ENCODE measurements around the gene LNPK. TPM values are rescaled to one million over a fixed set of nuclear protein-coding genes. Genes with fewer than 3 reads are reported as not detected.
"Not testable (repeated sequence)": the region's sequence is repeated elsewhere in the genome, so short reads cannot be mapped to it uniquely, and the experiment has no call there.

LNPK gene
- total RNA-seq, 1 donor from 2014 or later = 30.3 TPM

DNA sequence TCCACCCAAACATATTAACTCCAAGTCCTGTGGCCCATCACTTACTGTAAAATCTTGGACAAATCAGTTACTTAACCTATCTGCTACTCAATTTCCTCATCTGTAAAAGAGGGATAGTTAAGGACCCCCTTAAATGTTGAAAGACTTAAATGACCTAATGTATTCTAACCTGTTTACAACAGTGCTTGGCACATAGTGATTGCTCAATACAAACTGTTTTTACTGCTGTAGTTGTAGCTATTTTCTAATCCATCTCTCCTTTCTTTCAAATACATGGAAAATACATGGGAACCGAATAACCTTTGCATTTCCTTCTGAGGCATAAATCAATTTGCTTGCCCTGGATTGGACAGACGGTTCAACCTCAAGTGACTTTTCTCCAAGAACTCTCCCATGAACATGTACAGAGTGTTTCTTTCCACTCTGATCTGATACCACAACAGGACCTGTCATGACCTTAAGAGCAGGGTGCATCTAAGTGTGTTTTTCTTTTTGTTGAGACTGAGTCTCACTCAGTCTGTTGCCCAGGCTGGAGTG, 2.7 kb downstream of the LNPK start:
- Mint-ChIP-seq H3K9me3 (ENCODE audit: low read depth) (no peaks in the 10 kb centered on the region), H3K27me3 (no peaks in the 10 kb centered on the region), H3K27ac (no peak overlapping the region), H3K36me3 (ENCODE audit: insufficient read depth) (no peaks in the 10 kb centered on the region), H3K4me1 (ENCODE audit: low read depth) (peaks cover 22% of the 10 kb centered on the region), H3K4me3 (ENCODE audit: low read depth) (no peak overlapping the region)
- no peak for DNase-seq (ENCODE audit: low spot score, unreplicated experiment)
- TF ChIP-seq, protein P1, sequence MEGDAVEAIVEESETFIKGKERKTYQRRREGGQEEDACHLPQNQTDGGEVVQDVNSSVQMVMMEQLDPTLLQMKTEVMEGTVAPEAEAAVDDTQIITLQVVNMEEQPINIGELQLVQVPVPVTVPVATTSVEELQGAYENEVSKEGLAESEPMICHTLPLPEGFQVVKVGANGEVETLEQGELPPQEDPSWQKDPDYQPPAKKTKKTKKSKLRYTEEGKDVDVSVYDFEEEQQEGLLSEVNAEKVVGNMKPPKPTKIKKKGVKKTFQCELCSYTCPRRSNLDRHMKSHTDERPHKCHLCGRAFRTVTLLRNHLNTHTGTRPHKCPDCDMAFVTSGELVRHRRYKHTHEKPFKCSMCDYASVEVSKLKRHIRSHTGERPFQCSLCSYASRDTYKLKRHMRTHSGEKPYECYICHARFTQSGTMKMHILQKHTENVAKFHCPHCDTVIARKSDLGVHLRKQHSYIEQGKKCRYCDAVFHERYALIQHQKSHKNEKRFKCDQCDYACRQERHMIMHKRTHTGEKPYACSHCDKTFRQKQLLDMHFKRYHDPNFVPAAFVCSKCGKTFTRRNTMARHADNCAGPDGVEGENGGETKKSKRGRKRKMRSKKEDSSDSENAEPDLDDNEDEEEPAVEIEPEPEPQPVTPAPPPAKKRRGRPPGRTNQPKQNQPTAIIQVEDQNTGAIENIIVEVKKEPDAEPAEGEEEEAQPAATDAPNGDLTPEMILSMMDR (IDR thresholded peaks at IDR 0.05; ENCODE audit: unreplicated experiment) = no peak

DNA sequence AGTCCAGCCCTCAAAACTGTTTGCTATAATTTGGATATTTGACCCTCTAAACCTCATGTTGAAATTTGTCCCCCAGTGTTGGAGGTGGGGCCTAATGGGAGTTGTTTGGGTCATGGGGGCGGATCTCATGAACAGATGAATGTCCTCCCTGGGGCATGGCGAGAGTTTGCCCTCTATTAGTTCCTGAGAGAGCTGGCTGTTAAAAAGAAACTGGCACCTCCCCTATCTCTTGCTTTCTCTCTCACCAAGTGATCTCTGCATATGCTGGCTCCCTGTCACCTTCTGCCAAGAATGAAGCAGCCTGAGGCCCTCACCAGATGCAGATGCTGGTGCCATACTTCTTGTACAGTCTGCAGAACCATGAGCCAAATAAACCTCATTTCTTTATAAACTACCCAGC, 12.0 kb downstream of the LNPK start:
- TF ChIP-seq, protein P1 (IDR thresholded peaks at IDR 0.05; ENCODE audit: unreplicated experiment) = no peak
- Mint-ChIP-seq H3K27ac (no peak overlapping the region), H3K9me3 (ENCODE audit: low read depth) (no peaks in the 10 kb centered on the region), H3K4me3 (ENCODE audit: low read depth) (no peak overlapping the region), H3K27me3 (no peaks in the 10 kb centered on the region), H3K4me1 (ENCODE audit: low read depth) (no peaks in the 10 kb centered on the region), H3K36me3 (ENCODE audit: insufficient read depth) (peaks cover 6% of the 10 kb centered on the region)
- no peak for DNase-seq (ENCODE audit: low spot score, unreplicated experiment)

DNA sequence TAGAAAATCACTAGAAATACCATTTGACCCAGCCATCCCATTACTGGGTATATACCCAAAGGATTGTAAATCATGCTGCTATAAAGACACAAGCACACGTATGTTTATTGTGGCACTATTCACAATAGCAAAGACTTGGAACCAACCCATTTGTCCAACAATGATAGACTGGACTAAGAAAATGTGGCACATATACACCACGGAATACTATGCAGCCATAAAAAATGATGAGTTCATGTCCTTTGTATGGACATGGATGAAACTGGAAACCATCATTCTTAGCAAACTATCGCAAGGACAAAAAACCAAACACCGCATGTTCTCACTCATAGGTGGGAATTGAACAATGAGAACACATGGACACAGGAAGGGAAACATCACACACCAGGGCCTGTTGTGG, 14.9 kb downstream of the LNPK start:
- H3K27me3 Mint-ChIP-seq; H3K4me3 Mint-ChIP-seq (ENCODE audit: low read depth): not testable (repeated sequence)

DNA sequence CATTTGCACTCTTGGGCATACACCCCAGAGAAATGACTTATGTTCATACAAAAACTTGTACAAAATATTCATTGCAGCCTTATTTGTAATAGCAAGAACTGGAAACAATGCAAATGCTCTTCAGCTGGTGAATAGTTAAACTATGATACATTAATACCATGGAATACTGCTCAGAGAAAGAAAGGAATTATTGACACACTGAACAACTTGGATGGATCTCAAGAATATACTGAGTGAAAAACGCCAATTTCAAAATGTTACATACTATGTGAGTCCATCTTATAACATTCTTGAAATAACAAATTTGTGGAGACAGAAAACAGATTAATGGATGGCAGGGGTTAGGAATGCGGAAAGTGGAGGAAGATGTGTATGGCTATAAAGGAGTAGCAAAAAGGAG, 17.2 kb downstream of the LNPK start:
- Mint-ChIP-seq H3K27ac (no peak overlapping the region), H3K9me3 (ENCODE audit: low read depth) (no peaks in the 10 kb centered on the region), H3K27me3 (no peaks in the 10 kb centered on the region), H3K36me3 (ENCODE audit: insufficient read depth) (peaks cover 8% of the 10 kb centered on the region), H3K4me1 (ENCODE audit: low read depth) (peaks cover 12% of the 10 kb centered on the region), H3K4me3 (ENCODE audit: low read depth) (no peak overlapping the region)
- no peak for DNase-seq (ENCODE audit: low spot score, unreplicated experiment)
- TF ChIP-seq, protein P1 (IDR thresholded peaks at IDR 0.05; ENCODE audit: unreplicated experiment) = no peak

More for the DNA sequence above, 14.9 kb downstream of the LNPK start:
- not testable (repeated sequence) for H3K9me3 Mint-ChIP-seq (ENCODE audit: low read depth); H3K4me1 Mint-ChIP-seq (ENCODE audit: low read depth); H3K36me3 Mint-ChIP-seq (ENCODE audit: insufficient read depth); H3K27ac Mint-ChIP-seq; DNase-seq (ENCODE audit: low spot score, unreplicated experiment)

DNA sequence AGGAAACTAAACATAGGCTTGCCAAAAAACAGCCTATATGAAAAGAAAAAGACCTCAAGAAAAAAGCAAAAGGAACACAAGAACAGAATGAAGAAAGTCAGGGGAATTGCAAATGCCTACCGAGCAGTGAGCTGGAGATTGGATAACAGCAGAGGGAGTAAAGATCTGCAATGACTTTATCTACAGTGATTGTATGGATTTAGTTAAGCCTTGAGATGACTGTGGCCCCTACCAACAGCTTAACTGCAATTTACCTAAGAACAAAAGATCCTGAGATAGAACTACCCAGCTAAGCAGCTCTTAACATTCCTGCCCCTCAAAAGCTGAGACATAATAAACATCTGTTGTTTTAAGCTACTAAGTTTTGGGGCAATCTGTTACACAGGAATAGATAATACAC, 20.5 kb downstream of the LNPK start:
- H3K9me3 Mint-ChIP-seq (ENCODE audit: low read depth) = no peaks in the 10 kb centered on the region
- DNase-seq (ENCODE audit: low spot score, unreplicated experiment) = no peak
- no peak overlapping the region for H3K4me3 Mint-ChIP-seq (ENCODE audit: low read depth)

More for the DNA sequence above, 20.5 kb downstream of the LNPK start:
- H3K4me1 Mint-ChIP-seq (ENCODE audit: low read depth) = peaks cover 14% of the 10 kb centered on the region
- no peaks in the 10 kb centered on the region for H3K27me3 Mint-ChIP-seq
- H3K36me3 Mint-ChIP-seq (ENCODE audit: insufficient read depth) = peaks cover 14% of the 10 kb centered on the region
- TF ChIP-seq, protein P1 (IDR thresholded peaks at IDR 0.05; ENCODE audit: unreplicated experiment) = no peak
- no peak overlapping the region for H3K27ac Mint-ChIP-seq

All from progenitor cell of endocrine pancreas (in vitro differentiated cells).